ENCODE results near the gene PID1.

- TF ChIP-seq CTCF (IDR thresholded peaks at IDR 0.05) (no peak), POLR2A (IDR thresholded peaks at IDR 0.05) (no peak)
Observed at GRCh38 chr2:229111744-229112143, 159.3 kb downstream of the PID1 start.

All from body of pancreas (tissue), 4 donors.